Right lobe of liver (tissue), 6 donors: Measurements from ENCODE around the gene DPAGT1. TPM values are rescaled to one million over a fixed set of nuclear protein-coding genes. Genes with fewer than 3 reads are reported as not detected.

Source experiments
- ATAC-seq, 4 donors: fragments of 200-7000 bp; cut with Tn5 transposase; one replicate each; pipeline ENCODE4 v1.9.1; 2020; ENCODE audit warnings: mild to moderate bottlenecking in 4 of 4, moderate library complexity in 4 of 4
- DNase-seq, 3 donors: peaks; one replicate each; pipeline ENCODE4 v3.0.0-alpha.2; 2020
- H3K27ac ChIP-seq, 3 donors: fragments of 200-600 bp; one replicate each; pipeline ENCODE4 v1.8.0; 2022
- H3K27me3 ChIP-seq, 2 donors: fragments of 200-600 bp; one replicate each; pipeline ENCODE4 v1.8.0; 2022
- H3K36me3 ChIP-seq, 4 donors: fragments of 200-600 bp; sonication (generic) in 1 of 4; one replicate each; pipeline versions ENCODE4 v1.5.1 to v1.8.0; 2017 to 2022; ENCODE audit warnings: control low read depth in 1 of 4
- H3K4me1 ChIP-seq, 4 donors: fragments of 200-600 bp; sonication (generic) in 1 of 4; one replicate each; pipeline versions ENCODE4 v1.5.1 to v1.8.0; 2017 to 2022; ENCODE audit warnings: control low read depth in 1 of 4
- H3K4me3 ChIP-seq, 3 donors: fragments of 200-600 bp; one replicate each; pipeline ENCODE4 v1.8.0; 2022
- H3K9me3 ChIP-seq, 4 donors: fragments of 200-600 bp; sonication (generic) in 1 of 4; one replicate each; pipeline versions ENCODE4 v1.5.1 to v1.8.0; 2017 to 2022; ENCODE audit warnings: control low read depth in 1 of 4
- POLR2A ChIP-seq: fragments of 450-650 bp; IDR thresholded peaks from one replicate; pipeline ENCODE4 v1.6.1; 2017; ENCODE audit warnings: antibody characterized with exemption, mild to moderate bottlenecking
- WGBS: methylation state at CpG from one replicate; pipeline ENCODE4 v1.1.6; 2018; ENCODE audit warnings: low coverage, low lambda C conversion rate; ENCODE audit not compliant: insufficient coverage; ENCODE audit errors: missing lambda C conversion rate; 5-methylcytosine and 5-hydroxymethylcytosine counted together
- intact Hi-C, 2 donors: fragments of 100-400 bp; cut with DNase I; formaldehyde crosslinking; loops; one replicate each; pipeline versions ENCODE4 v1.11.2 to v1.14.1; 2022
- total RNA-seq, 6 experiments: library from RNA; depleted of rRNA in 2 of 6; stranded (reverse); fragments of >200 nt in 2 of 6; fragmentation: NEBNext Ultra II Directional in 3 of 6; extraction: Animal tissue kit (Norgen Biotek cat#: 25700) in 3 of 6; gene quantifications; one replicate each; pipeline versions ENCODE4 v1.1.0 to v1.2.4, GENCODE V29; 2016 to 2023
- TF ChIP-seq, protein P1 (sequence below), 4 donors: fragments of 200-600 bp in 3 of 4; fragments of 450-650 bp in 1 of 4; IDR thresholded peaks; one replicate each; pipeline versions ENCODE4 v1.5.1 to v1.8.0; 2016 to 2022; ENCODE audit warnings: antibody characterized with exemption in 4 of 4, mild to moderate bottlenecking in 2 of 4
- donor health status: DM: no; HTN: yes; CAD: no.
- donor health status: DM: no; HTN: no; CAD: no.
- donor health status: DM: no; HTN: no; CAD: no.
- donor health status: DM: no; HTN: yes; CAD: no.
- donor health status: DM: no; HTN: yes; CAD: no.

Gene DPAGT1
- total RNA-seq, 6 experiments from 2014 or later: 29.8 to 55.5 (median 41.6) TPM

DNA sequence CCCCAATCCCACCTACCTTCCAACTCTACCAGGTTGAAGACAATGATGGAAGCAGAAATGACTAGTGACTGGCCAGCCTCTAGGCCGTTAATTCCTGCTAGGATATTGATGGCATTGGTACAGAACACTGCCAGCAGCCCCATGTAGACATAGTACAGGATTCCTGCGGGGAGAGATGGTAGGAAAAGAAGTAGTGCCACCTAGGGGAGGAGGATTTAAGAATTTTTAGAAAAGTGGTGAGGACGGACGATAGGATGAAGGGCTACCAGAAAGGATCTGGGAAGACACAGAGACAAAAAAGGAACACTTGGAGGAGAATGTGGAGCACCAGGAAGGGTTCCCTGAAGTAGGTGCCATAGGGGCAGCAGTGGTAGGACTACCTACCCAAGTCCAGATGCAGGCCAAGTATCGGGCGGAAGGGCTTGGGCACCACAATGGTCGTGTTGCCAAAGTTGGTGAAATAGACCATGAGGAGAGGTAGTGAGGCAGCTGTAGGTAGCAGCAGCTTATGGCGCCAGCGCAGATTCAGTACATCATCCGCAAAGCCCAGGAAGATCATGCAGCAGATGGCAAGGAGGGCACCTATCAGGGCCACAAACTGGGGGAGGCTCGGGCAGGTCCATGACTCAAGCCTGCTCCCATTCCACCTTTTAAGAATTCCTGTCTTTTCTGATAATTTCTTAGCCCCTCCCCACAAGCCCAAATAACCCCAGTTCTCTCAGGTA, 1.2 kb downstream of the DPAGT1 start:
- Histone ChIP-seq H3K4me1 (peaks cover 0 to 11% (median 3%) of the 10 kb centered on the region in 4 donors), H3K4me3 (peak overlapping the region; percentile 73 to 95 (median 88)), H3K9me3 (no peaks in the 10 kb centered on the region), H3K27me3 (no peaks in the 10 kb centered on the region), H3K36me3 (peaks cover 0 to 21% (median 9%) of the 10 kb centered on the region in 4 donors), H3K27ac (no peak overlapping the region)
- DNase-seq: no peak
- 30% methylated on average over 6 of the region's 11 CpGs for WGBS
- intact Hi-C loops: no loop called here
- no peak for TF ChIP-seq POLR2A
- TF ChIP-seq, protein P1, sequence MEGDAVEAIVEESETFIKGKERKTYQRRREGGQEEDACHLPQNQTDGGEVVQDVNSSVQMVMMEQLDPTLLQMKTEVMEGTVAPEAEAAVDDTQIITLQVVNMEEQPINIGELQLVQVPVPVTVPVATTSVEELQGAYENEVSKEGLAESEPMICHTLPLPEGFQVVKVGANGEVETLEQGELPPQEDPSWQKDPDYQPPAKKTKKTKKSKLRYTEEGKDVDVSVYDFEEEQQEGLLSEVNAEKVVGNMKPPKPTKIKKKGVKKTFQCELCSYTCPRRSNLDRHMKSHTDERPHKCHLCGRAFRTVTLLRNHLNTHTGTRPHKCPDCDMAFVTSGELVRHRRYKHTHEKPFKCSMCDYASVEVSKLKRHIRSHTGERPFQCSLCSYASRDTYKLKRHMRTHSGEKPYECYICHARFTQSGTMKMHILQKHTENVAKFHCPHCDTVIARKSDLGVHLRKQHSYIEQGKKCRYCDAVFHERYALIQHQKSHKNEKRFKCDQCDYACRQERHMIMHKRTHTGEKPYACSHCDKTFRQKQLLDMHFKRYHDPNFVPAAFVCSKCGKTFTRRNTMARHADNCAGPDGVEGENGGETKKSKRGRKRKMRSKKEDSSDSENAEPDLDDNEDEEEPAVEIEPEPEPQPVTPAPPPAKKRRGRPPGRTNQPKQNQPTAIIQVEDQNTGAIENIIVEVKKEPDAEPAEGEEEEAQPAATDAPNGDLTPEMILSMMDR (IDR thresholded peaks at IDR 0.05): peak; percentile 20 to 47 (median 42)
- ATAC-seq: peak in 1 of 4 donors; percentile 5

GRCh38 chr11:119099711-119100110, 1.9 kb downstream of the DPAGT1 start:
- H3K36me3 ChIP-seq: peaks cover 0 to 21% (median 9%) of the 10 kb centered on the region in 4 donors
- 57% methylated on average over 4 of the region's 6 CpGs for WGBS
- no peaks in the 10 kb centered on the region for H3K9me3 ChIP-seq
- ATAC-seq (no peak), DNase-seq (no peak)
- TF ChIP-seq, protein P1 (IDR thresholded peaks at IDR 0.05): no peak
- no peak for TF ChIP-seq POLR2A
- no peak overlapping the region for H3K27ac ChIP-seq
- peaks cover 0 to 11% (median 3%) of the 10 kb centered on the region in 4 donors for H3K4me1 ChIP-seq
- no peaks in the 10 kb centered on the region for H3K27me3 ChIP-seq
- intact Hi-C loops: no loop called here
- H3K4me3 ChIP-seq: no peak overlapping the region

GRCh38 chr11:119095066-119095880, 6.4 kb downstream of the DPAGT1 start:
- peak overlapping the region; percentile 67 to 88 (median 87) for H3K27ac ChIP-seq
- peaks cover 0 to 21% (median 9%) of the 10 kb centered on the region in 4 donors for H3K36me3 ChIP-seq
- TF ChIP-seq POLR2A: peak; percentile 99
- TF ChIP-seq, protein P1 (IDR thresholded peaks at IDR 0.05): peak in 2 of 4 donors; percentile 4 to 26
- intact Hi-C loops: no loop called here
- 0% methylated on average over 31 of the region's 79 CpGs for WGBS
- peak overlapping the region; percentile 56 to 79 (median 70) for H3K4me3 ChIP-seq
- ATAC-seq (peak; percentile 89 to 94 (median 92)), DNase-seq (peak; percentile 98 to 100 (median 99))
- no peaks in the 10 kb centered on the region for H3K9me3 ChIP-seq
- H3K4me1 ChIP-seq: peaks cover 0 to 19% (median 7%) of the 10 kb centered on the region in 4 donors
- H3K27me3 ChIP-seq: no peaks in the 10 kb centered on the region

DNA sequence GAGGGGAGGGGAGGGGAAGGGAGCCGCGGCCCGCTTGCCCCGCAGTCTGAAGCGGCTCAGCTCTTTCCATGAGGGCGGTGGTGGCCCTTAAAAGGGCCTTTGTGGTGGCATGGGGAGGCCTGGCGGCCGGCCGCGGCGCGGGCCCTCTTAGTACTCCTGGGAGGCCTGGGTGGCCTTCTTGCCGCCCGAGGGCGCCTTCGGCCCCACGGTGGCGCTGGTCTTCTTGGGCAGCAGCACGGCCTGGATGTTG, 6.9 kb downstream of the DPAGT1 start:
- WGBS: 0% methylated on average over 5 of the region's 19 CpGs
- Histone ChIP-seq H3K27me3 (no peaks in the 10 kb centered on the region), H3K9me3 (no peaks in the 10 kb centered on the region), H3K36me3 (peaks cover 0 to 21% (median 9%) of the 10 kb centered on the region in 4 donors), H3K27ac (peak overlapping the region; percentile 67 to 88 (median 87)), H3K4me1 (peaks cover 0 to 19% (median 7%) of the 10 kb centered on the region in 4 donors), H3K4me3 (peak overlapping the region; percentile 56 to 79 (median 70))
- TF ChIP-seq, protein P1 (IDR thresholded peaks at IDR 0.05): peak; percentile 64 to 73 (median 66)
- TF ChIP-seq POLR2A: no peak
- intact Hi-C loops: no loop called here
- DNase-seq (peak; percentile 86 to 90 (median 88)), ATAC-seq (peak; percentile 73 to 87 (median 80))
